HG02884 (cell line): ENCODE measurements around the gene FBXO10.

ENCODE experiments used
- ATAC-seq: cut with Tn5 transposase; IDR thresholded peaks from one replicate; pipeline ENCODE4 v1.9.1; 2021; ENCODE audit warnings: mild to moderate bottlenecking, moderate library complexity; ENCODE audit not compliant: unreplicated experiment

Gene FBXO10

DNA sequence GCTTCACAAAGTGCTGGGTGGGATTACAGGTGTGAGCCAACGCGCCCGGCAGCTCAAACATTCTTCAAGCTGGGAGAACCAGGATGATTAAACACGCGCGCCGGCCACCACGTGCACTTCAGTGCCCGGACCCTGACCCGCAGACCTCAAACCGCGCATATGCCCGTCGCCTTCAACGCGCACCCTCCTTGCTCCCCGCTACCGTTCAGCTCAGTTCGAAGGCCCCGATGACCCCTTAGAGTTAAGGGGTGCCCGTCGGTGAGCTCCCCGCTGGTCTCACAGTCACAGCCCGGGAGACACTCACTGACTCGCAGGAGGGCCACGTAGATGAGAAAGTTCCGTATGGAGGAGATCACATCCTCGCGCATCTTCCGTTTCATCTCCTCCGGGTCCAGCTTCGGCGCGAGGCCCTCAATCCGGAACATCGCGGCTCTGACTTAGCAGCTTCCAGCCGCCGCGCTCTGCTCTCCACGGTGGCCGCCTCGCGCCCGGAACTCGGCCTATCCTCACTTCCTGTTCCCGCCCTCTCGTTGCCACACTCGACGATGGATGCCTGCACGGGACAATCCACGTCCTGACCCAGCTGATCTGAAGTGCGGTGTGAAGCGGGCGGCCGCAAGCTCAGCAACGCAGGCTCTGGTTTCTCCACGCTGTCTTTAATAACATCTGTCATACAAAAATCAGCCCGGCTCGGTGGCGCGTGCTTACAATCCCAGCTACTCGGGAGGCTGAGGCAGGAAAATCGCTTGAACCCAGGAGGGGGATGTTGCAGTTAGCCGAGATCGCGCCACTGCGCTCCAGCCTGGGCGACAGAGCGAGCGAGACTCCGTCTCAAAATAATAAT lies 16.1 kb upstream of the FBXO10 start, which contains the start of gene TOMM5:
TSS of gene TOMM5 (minus strand) at position 490 of the 844 bp plus-strand sequence. CDS start at position 425, 65 bp downstream.
- peak; percentile 88 for ATAC-seq

- no peak for ATAC-seq
These were observed 11.3 kb upstream of the FBXO10 start for GRCh38 chr9:37587521-37587920.

DNA sequence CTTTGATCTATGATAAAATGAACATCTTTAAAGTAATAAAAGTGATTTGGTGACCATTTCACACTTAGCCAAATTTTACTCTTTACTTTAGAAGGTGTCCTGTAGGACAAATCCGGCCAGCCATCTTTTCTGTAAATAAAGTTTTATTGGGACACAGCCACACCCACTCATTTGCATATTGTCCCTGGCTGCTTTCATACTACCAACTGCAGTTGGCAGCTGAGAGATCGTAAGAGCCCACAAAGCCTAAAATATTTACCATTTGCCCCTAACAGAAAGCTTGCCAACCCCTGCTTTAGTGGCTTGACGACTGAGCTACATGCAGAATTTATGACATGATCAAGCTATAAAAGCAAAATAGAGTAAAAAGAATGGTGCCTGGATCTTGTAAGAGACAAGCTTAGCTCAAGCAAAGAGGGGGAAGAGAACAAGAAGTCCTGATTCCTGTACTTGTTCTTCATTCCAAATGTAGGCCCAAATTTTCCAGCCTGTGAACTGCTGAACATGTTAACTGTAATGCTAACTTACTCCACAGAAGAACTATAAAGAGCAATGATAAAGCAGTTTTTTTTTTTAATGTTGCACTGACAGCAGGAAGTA lies 7.4 kb upstream of the FBXO10 start:
- ATAC-seq = no peak

- ATAC-seq = no peak
These were observed 6.5 kb upstream of the FBXO10 start for GRCh38 chr9:37582548-37583157.

GRCh38 chr9:37575511-37575914 lies 667 bp downstream of the FBXO10 start:
- peak; percentile 41 for ATAC-seq

DNA sequence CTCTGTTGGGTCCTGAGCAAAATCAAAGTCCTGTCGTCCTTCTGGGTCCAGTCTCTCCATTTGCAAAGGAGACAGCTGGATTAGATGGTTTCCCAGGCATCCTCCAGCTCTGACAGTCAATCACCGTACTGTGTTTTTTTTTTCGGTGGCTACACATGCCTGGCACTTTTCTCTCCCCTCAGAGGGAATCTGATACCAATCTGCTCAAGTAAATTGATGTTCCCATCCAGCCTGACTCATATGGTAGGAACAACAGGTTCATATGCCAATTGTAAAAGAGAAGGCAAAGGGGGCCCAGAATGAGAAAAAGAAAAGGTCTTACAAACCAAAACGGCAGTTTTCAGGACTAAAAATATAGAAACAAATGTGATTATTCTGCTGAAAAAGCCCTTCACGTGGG lies 1.2 kb downstream of the FBXO10 start:
- no peak for ATAC-seq

DNA sequence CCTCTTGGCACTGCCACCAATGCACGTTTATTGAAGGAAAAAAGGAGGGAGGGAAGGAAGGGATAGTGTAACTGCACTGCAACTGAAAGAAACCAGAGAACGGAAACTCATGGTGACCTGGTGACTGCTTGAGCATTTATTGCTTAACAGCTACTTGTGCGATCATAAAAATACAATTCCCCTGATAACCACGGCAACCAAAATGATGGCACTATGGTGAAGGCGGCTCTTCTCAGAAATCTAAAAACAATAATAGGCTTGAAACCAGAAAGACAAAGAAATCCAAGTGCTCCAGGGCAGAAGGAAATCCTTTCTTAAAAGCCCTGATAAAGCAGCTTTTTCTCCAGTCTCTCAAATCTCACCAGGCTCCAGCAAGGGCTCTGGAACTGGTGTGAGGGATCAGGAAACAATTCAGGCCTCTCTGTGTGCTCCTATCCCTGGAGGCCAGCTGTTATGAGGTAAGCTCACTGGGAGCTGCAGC lies 1.9 kb downstream of the FBXO10 start:
- no peak for ATAC-seq

- no peak for ATAC-seq
These were observed 4.9 kb downstream of the FBXO10 start for GRCh38 chr9:37571282-37571681.

DNA sequence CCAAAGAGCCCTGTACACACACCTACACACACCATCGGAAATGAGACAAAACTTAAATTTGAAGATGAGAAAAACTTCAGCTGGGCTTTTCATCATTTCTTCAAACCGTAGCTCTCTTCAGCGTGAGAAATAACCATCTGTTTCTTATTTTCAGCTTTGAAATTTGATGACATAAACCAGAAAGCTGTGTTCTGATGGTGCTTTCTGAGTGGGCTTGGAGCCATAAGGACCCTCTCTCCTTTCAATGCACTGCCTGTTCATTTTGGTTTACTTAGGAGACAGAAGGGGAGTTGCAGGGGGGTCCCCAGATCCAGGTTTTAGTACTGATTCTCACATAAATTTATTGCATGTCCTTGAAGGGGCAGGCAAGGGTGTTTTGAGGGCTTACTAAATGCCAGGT lies 9.5 kb downstream of the FBXO10 start:
- no peak for ATAC-seq

- ATAC-seq = peak; percentile 58
These were observed 10.2 kb downstream of the FBXO10 start for GRCh38 chr9:37565661-37566618.

GRCh38 chr9:37564916-37565315 lies 11.3 kb downstream of the FBXO10 start:
- ATAC-seq = no peak

GRCh38 chr9:37563806-37564513 lies 12.2 kb downstream of the FBXO10 start:
- ATAC-seq = no peak

DNA sequence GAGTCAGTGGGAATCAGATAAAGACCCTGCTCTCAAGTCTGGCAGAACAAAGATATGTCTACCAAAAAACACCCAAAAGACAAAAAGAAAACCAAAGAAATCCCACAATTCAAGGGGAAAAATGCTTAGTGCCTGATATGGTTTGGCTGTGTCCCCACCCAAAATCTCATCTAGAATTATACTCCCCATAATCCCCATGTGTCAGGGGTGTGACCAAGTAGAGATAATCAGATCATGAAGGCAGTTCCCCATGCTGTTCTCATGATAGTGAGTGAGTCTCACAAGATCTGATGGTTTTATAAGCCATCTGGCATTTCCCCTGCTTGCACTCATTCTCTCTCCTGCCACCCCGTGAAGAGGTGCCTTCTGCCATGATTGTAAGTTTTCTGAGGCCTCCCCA lies 13.4 kb downstream of the FBXO10 start:
- no peak for ATAC-seq

DNA sequence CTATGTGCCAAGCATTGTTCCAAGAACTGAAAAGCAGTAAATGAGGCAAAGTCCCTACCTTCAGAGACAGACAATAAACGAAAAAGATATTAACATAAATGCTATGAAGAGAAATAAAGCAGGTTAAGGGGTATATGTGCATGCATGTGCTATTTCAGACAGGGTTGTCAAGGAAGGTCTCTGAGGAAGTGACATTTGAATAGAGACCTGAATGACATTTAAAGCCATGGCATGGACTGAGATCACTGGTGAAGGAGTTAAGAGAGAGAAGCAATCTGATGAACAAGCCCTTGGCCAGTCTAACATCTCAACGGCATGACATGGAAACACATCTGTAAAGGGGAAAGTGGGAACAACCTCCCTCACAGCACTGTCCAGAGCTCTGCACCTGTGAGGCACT lies 14.5 kb downstream of the FBXO10 start:
- ATAC-seq = no peak

- no peak for ATAC-seq
These were observed 16.2 kb downstream of the FBXO10 start for GRCh38 chr9:37559855-37560592.

- no peak for ATAC-seq
These were observed 17.1 kb downstream of the FBXO10 start for GRCh38 chr9:37559125-37559524.

DNA sequence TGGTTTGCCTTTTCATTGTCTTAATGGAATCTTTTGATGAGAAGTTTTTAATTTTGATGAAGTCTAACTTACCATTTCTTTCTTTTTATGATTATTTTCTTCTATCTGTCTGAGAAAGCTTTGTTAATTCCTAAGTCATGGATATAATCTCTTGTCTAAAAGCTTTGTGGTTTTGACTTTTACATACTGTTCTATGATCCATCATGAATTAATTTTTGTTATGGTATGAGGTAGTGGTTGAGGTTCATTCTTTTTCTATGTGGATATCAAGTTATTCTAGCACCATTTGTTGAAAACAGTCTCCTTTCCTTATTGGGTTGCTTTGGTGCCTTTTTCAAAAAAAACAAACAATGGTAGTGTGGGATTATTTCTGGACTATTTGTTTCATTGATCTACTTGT lies 20.4 kb downstream of the FBXO10 start:
- ATAC-seq = no peak

DNA sequence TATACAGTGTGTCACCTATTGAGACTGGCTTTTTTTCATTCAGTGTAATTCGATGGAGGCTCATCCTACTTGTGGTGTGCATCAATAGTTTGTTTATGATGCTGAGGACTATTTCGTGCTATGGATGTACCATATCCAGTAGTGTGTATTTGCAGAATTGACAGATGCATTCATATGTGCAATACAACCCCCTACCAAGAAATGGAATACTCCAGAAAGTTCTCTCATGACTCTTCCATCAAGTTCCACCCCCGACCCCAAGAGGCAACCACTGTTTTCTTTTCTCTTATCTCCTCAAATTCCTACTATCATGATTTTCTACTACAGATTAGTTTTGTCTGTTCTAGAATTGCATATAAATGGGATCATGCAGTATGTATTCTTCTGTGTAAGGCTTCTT lies 21.9 kb downstream of the FBXO10 start:
- ATAC-seq = no peak

GRCh38 chr9:37551888-37552287 lies 24.3 kb downstream of the FBXO10 start:
- ATAC-seq = no peak
